HG02852 (cell line): ENCODE measurements around the gene ARID1B.

Experiments
- ATAC-seq: cut with Tn5 transposase; IDR thresholded peaks from one replicate; pipeline ENCODE4 v1.9.1; 2021; ENCODE audit warnings: mild to moderate bottlenecking, moderate library complexity; ENCODE audit not compliant: unreplicated experiment

Gene ARID1B

DNA sequence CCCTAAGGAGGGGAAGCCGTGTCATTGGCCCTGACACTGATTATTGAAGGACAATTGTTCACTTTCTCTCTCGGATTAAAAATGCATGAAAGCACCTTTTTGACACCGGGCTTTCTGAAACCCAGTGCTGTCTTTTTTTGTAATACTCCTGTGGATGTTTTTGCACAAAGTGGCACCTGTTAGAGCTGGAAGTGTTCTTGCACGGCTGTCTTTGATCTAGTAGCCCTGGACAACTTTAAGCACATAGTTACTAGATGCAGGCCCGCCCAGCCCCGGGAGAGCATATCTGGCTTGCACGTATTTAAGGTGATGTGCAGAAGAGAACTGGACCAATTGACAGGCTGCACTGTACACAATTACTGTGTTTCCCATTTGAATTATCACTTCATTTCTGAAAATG lies 72.6 kb downstream of the ARID1B start:
- no peak for ATAC-seq

DNA sequence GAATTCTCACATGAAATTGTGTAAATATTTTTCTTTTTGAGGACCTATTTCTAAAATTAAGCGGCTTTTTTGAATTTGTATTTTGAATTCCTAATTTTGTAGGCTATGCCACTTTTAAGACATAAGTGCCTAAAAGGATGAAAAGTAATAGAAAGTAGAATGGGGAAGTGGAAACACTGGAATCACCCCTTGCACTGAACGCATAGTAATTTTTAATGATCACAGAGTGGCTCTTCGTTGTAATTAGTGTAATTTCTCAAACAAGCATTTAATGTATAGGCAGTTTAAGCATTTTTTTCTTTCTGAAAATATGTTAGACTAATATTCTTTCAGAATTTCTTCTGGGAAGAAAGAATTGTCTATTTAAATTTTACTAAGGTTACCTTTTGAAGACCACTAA lies 73.2 kb downstream of the ARID1B start:
- ATAC-seq: no peak

DNA sequence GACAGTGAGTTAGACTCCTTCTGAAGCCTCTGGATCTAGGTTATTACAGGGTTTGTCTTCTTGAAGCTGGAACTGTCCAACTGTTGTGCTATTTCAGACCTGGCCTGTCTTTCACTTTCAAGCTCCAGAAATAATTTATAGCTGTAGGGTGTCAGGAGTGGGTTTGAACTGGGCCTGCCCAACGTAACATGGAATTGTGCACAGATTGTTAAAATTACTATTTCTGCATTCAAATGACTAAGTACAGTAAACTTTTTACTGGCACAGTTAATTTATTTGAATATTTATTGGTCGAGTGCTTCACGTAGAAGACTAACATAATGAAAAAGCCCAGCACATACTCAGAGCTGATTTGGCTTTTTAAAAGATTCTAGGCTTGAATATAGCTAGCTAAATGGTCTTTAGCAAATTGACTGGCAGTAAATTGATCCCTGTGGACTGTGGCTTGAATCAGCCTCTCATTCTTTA lies 74.3 kb downstream of the ARID1B start:
- peak; percentile 36 for ATAC-seq

DNA sequence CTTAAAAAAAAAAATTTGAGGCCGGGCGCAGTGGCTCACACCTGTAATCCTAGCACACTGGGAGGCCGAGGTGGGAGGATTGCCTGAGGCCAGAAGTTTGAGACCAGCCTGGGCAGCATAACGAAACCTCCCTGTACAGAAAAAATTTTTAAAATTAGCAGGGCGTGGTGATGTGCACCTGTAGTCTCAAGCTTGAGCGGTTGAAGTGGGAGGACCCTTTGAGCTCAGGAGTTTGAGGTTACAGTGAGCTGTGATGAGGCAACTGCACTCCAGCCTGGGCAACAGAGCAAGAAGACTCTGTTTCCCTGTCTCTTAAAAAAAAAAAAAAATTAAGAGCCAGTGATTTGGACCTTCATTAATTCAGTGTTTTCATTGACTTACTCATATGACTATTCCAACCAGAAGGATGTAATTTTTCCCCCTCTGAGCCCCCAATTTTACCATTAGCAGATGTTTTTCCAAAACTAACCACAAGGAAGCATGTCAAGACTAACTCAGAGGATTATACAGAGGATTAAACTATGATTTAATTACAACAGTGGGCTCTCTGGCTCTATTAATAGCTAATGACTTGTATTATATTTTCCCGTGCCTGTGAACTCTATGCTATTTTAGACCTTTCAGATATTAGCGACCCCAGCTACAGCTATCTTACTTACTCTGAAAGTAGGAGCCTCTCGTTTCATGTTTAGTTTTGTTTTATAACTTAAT lies 75.1 kb downstream of the ARID1B start:
- ATAC-seq: peak; percentile 61

DNA sequence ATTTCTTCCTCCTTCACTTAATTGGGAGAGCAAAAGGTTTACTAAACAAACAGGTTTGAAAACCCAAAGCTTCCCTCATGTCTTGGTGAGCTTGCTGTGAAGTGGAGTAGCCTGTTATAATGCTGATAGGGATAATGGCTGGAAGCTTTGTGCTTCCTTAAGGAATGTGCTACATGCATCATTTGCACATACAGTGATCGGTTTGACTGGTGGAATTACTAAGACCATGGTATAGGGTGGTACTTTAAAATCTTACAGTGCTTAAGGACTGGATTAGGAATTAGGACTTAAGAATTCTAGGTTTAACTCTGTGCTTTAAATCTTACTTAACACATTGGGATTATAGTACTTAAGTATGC lies 75.7 kb downstream of the ARID1B start:
- no peak for ATAC-seq

DNA sequence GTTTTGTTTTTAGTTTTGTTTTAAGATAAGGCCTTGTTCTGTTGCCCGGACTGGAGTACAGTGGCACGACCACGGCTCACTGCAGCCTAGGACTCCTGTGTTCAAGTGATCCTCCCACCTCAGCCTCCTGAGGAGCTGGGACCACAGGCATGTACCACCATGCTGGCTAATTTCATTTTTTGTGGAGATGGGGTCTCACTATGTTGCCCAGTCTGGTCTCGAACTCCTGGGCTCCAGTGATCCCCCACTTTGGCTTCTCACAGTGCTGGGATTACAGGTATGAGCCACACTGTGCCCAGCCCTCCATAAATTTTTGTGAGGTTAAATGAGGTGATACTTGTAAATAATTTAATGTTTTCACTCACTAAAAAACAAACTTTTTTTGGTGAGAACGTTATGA lies 76.6 kb downstream of the ARID1B start:
- no peak for ATAC-seq

DNA sequence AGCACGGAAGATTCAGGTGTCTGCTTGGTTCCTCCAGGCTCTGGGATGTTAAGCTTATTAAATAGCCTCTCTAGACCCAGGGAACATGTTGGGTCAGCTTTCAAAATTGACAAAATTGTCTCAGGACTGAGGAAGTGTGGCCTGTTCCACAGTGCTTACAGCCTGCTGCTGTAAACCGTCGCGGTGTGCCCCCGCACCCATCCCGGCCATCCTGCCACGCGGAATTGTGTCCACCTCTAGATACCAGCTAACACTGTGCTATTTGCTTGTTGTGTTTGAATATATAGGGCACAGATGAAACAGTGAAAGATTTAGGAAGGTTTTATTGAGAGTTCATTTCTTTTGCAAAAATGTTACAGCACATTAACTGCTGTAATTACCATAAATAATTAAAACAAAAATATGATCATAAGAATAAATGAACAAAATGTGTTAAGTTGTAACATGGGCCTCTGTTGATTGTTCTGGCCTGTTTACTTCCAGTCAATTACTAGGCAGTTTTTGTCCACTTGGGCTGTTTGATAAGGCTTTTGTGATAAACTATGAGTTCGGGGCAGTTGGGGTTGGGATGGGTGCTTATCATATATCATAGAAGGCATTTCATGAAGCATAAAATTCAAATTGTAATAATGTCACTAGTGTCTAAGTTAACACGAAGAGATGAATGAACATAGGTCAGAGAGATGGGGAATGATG lies 77.4 kb downstream of the ARID1B start:
- ATAC-seq: no peak

DNA sequence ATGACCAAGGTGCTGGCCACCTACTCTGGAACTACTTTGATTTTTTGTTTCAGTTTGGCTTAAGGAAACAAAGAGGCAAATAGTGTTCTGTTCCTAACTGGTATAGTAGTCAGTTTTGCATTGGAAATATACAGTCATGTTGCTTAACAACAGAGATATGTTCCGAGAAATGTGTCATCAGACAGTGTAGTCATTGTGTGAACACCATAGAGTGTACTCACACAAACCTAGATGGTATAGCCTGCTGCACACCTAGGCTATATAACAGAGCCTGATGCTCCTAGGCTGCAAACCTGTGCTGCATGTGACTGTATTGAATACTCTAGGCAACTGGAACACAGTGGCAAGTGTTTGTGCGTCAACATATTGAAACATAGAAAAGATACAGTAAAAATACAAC lies 80.4 kb downstream of the ARID1B start:
- ATAC-seq: peak; percentile 55

DNA sequence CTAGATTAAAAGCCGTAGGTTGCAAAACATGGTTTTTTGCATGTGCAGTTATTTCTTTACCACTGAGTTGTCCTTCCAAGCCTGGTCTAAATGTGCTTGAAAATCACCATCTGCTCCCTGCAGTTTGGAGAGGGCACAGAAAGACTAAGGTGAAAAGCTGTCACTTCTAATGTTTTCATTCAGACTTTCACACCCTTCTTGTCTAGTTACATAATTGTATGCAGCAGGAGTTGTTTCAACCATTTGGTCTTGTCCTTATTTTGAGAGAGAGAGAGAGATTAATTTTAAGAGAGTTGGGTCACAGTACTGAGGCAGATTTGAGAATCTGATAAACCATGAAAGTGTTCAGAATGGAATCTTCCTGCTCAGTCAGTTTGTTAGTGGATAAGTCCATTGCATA lies 82.5 kb downstream of the ARID1B start:
- no peak for ATAC-seq

DNA sequence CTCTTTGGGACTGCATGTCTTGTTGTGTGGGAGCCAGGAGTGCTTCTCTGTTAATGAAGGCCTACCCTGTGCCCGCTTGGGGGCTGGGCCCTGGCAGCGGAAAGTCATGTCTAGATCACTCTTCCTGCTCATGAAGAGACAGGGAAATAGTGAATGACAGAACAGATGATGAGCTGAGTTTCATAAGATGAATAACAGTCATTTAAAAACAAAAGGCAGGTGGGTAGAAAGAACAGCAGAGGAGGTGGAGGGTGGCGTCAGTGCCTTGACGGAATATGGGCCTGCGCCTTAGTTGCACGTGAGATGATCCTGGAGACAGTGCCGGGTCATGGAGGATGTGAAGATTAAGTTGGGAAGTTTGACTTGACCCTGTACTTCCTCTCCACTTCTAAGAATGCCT lies 85.5 kb downstream of the ARID1B start:
- no peak for ATAC-seq

DNA sequence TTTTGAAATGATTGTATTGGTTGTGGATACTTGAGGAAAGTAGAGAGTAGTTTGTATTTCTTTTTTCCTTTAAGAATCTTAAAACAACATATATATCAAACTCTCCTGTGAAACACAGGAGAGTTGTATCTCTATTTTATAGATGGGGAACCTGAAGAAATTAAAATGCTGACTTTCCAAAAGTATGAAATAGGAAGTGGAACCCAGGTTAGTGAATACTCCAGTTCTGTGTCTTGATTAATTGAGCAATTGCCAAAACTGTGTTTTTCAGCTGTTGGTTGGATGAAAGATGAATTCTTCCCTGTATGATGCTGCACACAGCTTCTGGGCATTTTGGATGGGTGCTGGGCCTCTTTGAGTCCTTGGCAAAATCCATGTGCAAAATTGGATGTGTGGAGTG lies 86.3 kb downstream of the ARID1B start:
- no peak for ATAC-seq

DNA sequence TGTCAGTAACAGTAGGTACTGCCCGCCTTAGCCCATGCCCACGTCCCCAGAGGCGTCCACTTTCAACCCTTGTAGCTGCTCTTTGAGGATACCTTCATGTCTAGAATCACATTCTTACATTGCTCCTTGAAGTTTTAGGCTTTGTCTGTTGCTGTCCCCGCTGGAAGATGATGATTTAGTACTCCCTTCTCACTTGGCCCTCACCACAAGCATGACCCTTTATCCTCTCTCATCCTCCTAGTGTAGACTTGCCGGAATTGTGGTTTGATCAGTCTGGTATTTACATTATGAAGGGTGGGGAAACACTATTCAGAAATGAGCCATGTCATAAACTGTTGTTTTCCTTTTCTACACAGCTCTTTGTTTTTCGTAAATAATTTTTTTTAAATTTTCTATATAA lies 87.4 kb downstream of the ARID1B start:
- no peak for ATAC-seq

DNA sequence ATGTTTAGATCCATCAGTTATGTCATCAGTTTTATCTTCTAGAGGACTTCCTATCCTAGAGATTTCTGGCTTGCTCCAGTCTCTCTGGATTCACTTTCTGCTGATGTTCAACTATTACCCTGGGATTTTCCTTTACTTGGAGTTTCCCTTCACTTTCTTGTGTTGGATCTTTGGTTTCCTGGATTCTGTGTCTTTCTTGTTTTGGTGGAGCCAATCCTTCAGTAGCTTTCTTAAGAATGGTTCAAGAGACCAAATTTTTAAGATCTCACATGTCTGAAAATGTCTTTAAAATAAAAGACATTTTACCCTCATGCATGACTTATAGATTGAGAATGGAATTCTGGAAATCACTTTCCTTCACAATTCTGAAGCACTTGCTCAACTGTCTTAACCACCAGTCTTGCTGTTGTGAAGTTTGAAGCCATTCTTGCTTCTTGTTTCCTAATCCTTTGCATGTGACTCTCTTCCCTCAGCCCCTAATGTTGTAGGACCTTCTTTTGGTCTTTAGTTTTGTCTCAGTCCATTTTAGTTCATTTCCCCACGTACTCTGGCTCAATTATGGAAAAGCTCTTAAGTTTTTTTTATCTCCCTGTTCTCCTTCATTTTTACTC lies 87.9 kb downstream of the ARID1B start:
- ATAC-seq: no peak

DNA sequence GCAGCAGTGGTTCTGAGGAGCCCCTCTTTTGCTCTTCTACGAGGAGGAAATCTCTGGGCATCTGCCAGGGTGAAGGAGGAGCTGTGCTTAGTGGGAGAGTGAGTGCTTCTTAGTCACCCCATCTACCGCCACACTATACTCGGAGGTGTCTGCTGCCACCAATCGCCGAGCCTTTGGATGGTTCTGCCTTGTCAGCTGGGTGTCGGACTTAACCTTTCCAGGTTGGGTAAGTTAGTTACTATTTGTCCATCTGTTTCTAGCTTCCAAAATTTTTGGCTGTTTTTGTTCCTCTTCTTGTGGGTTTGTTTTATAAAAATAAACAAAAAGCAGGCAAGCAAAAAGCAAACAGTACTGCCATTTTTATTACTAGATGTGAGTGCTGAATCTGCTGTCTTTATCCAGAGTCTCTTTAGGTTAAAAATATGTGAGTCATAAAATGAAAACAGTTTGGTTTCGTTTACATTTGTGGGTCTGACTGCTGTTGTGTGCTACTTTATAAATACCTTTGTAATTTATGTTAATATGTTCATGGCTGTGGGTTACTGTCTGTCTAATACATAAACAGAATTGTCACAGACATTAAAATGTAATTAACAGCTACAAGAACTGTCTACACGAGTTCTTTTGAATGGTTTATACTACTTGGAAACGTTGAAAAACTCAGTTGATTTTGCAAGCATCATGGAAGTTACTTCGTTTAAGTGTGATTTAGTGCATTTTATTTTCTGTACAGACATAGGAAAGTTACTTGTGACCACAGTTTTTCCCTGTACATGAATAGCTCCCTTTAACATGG lies 89.2 kb downstream of the ARID1B start:
- peak; percentile 64 for ATAC-seq

DNA sequence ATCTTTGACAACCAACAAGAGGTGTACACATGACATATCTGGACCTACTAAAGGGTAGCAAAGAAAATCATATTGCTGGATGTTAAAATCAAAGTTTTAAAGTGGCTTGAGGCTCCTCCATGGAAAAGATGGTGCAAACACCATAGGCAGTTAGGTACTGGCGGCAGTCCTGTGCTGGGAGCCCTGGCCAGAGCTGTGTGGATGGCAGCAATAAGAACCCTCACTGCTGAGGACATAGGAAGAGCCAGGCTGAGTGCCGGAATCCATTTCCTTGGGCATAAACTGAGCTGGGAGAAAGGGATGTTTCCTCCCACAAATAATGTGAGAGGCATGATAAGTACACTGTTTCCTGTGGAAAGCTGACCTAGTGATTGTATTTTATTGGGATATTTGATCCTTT lies 89.9 kb downstream of the ARID1B start:
- ATAC-seq: no peak

DNA sequence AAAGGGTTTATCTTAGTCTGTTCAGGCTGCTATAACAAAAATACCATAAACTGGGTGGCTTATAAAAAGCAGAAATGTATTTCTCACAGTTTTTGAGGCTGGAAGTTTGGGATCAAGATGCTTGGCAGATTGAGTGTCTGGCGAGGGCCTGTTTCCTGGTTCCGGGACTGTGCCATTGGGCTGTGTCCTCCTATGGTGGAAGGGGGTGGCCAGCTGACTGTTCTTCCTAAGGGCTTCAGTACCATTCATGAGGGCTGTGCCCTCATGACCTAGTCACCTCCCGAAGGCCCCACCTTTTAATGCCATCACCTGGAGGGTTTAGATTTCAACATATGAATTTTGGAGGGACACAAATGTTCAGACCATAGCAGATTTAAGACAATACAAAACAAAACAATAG lies 91.2 kb downstream of the ARID1B start:
- ATAC-seq: no peak

DNA sequence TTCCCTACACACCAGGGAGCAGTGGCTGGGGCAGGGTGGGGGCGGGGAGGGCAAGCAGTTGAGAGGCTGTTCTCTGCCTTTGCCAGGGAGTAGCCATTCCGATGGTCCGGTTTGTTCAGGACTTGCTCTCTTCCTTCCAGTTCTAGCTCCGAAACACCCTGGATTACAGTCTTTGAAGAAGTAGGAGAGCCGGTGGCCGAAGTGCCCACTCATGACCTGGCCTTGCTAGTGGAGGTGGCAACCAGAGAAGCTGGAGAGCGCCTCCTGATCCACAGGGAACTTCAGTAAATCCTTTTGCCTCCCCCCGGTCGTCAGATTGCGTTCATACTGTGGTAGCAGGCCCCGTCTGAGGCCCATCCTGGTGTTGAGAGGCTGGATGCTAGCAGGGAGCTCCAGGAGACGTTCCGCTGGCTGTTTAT lies 92.8 kb downstream of the ARID1B start:
- no peak for ATAC-seq

DNA sequence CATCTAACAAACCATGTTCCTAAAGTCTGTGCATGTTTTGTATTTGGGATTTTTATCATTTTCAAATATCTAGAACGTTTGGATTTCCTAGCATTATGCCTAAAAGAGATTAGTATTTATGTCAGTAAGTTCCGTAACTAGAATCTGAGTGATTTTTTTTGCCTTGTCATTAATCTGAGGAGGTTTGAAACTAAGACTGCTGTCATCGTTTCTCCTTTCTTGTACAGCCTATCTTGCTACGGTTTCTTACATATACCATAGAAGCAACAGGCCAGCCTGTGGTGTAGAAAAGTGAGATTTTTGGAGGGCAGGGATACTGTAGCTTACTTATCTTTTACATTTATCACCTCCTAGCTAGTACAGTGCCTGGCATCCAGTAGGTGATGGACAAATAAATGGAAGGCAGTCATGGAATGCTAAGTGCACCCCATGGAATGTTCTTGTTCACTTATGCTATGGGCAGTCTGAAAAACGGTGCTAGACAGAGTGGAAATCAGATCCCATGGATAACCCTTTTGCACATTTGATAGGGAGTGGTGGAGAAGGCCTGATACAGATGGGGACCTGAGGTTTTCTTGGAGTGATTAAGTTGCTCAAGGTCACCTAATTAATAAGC lies 93.9 kb downstream of the ARID1B start:
- no peak for ATAC-seq

DNA sequence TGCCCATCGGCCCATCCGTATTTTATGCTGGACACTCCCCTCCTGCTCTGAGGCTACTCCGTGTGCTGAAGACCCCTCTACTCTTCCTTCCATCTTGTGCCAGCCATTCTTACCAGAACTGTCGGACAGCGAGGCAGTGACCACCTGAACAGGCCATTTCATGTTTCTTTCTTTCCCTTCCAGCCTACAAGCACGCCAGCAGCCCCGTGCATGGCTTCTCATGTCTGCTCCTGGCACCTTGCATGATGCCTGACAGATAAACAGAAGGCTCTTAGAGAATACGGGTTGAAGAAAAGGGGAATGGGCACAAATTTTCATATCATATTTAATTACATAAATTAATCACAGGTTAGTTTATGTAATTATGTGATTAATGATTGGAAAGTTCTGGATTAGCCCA lies 95.7 kb downstream of the ARID1B start:
- ATAC-seq: no peak

DNA sequence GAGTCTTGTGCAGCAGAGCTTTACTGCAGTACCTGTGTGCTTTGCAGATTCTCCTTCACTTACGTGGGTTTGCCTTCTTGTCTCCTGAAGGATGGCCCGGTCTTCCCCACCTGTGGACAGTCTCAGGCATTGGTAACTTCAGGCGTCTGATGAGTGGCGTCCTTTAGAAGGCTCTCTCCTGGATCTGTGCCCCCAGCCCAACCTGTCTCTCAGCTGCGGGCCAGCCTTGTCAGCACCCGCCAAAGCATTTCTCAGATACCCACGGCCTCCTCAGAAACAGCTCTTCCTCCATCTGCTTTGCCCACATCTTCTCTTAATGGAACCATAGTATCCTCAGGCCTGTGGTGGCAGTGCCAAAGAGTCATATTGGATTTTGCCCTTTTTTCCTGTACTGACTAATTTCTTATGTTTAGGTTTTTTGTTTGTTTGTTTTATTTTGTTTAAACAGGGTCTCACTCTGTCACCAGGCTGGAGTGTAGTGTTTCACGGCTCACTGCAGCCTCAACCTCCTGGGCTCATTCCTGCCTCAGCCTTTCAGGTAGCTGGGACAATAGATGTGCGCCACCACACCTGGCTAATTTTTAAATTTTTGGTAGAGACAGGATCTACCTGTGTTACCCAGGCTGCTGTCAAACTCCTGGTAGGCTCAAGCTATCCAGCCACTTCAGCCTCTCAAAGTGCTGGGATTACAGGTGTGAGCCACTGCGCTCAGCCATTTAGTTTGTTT lies 96.6 kb downstream of the ARID1B start:
- ATAC-seq: no peak
